AG04450 (cell line): ENCODE results near the gene MSH3. TPM values are rescaled to one million over a fixed set of nuclear protein-coding genes. Genes with fewer than 3 reads are reported as not detected.

Experiments used
- CTCF ChIA-PET: fragments of 300-600, 350-600 bp; formaldehyde crosslinking; extraction: SDS; loops from one replicate; lab custom pipeline; 2022; ENCODE audit warnings: antibody characterized with exemption, inconsistent platforms; lab: Charles Lee
- POLR2A ChIA-PET: fragments of 350-600 bp; formaldehyde crosslinking; extraction: SDS; loops from one replicate; lab custom pipeline; 2021; ENCODE audit warnings: antibody characterized with exemption, inconsistent platforms; lab: Yijun Ruan, JAX
- DNase-seq: peaks from one replicate; pipeline ENCODE4 v3.0.0-alpha.2; 2011; ENCODE audit warnings: low read depth, low spot score
- H3K27ac ChIP-seq: one replicate; pipeline ENCODE4 v1.5.1; 2012; ENCODE audit warnings: low read depth, low read length, control low read depth
- H3K27me3 ChIP-seq: one replicate; pipeline ENCODE4 v1.6.0; 2012; ENCODE audit warnings: low read length; ENCODE audit not compliant: control insufficient read depth, insufficient read depth
- H3K4me3 ChIP-seq: 2 replicates; pipeline ENCODE4 v1.5.1; 2011; ENCODE audit warnings: mild to moderate bottlenecking, low read depth, low read length, control low read depth
- H3K9me3 ChIP-seq: 2 replicates; pipeline ENCODE4 v1.5.1; 2012; ENCODE audit warnings: low read length; ENCODE audit not compliant: control insufficient read depth, insufficient read depth
- polyA plus RNA-seq: library from polyadenylated mRNA; depleted of rRNA; stranded (reverse); fragments of >200 nt; gene quantifications from 2 replicates; pipeline ENCODE4 v1.2.3, GENCODE V29; 2011
- TF ChIP-seq, protein P1 (sequence below): IDR thresholded peaks from 2 replicates; pipeline ENCODE4 v1.5.1; 2011; ENCODE audit warnings: low read depth, low read length, control low read depth, inconsistent platforms

Gene MSH3
- polyA plus RNA-seq, 1 experiment: 10.8 TPM

DNA sequence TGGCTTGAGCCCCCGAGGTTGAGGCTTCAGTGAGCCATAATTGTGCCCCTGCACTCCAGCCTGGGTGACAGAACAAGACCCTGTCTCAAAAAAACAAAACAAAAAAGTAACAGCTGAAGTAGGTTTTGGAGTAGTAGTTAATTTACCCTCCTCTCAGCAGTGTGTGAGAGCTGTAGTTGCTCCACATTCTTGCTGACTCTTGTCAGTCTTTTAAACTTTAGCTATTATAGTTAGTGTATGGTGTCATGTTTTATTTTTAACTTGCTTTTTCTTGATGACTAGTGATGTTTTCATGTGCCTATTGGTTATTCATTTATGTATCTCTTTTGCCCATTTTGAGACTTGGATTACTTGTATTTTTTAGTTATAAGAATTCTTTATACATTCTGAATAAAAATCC lies 53.2 kb downstream of the MSH3 start:
- ChIA-PET CTCF (interaction anchor here (0.6 kb wide), 1 partner anchor 589 kb away, joined by 4 read pairs; no protein-coding TSS in a partner anchor), POLR2A (no interaction called here)
- TF ChIP-seq, protein P1, sequence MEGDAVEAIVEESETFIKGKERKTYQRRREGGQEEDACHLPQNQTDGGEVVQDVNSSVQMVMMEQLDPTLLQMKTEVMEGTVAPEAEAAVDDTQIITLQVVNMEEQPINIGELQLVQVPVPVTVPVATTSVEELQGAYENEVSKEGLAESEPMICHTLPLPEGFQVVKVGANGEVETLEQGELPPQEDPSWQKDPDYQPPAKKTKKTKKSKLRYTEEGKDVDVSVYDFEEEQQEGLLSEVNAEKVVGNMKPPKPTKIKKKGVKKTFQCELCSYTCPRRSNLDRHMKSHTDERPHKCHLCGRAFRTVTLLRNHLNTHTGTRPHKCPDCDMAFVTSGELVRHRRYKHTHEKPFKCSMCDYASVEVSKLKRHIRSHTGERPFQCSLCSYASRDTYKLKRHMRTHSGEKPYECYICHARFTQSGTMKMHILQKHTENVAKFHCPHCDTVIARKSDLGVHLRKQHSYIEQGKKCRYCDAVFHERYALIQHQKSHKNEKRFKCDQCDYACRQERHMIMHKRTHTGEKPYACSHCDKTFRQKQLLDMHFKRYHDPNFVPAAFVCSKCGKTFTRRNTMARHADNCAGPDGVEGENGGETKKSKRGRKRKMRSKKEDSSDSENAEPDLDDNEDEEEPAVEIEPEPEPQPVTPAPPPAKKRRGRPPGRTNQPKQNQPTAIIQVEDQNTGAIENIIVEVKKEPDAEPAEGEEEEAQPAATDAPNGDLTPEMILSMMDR: no peak
- Histone ChIP-seq H3K9me3 (no peaks in the 10 kb centered on the region), H3K27me3 (no peaks in the 10 kb centered on the region), H3K27ac (no peak overlapping the region), H3K4me3 (no peak overlapping the region)
- DNase-seq: no peak

DNA sequence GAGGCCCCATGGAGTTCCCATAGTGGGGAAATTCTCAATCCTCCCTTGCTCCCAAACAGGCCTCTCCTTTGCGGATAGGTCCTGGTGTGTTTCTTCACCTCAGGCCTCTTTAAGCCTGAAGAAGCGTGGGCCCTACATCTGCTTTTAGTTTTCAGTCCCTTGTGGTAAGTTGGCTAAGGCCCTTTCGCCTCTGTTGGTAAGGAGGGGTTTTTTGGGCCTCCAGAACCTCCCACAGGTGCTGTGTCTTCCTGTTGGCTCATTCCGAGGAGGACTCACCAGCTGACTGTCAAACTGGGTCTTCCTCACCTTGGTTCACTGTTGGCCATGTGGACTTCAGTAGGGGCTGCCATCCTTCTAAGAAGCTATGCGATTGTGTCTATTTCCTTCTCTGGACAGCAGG lies 56.8 kb downstream of the MSH3 start:
- Histone ChIP-seq H3K9me3 (no peaks in the 10 kb centered on the region), H3K27ac (no peak overlapping the region), H3K27me3 (no peaks in the 10 kb centered on the region), H3K4me3 (no peak overlapping the region)
- TF ChIP-seq, protein P1: no peak
- DNase-seq: no peak
- POLR2A ChIA-PET: no interaction called here
- CTCF ChIA-PET: interaction anchor here (0.6 to 4.3 kb wide), 9 partner anchors 17 to 489 kb away, joined by 3 to 41 read pairs (median 4); no protein-coding TSS in a partner anchor

DNA sequence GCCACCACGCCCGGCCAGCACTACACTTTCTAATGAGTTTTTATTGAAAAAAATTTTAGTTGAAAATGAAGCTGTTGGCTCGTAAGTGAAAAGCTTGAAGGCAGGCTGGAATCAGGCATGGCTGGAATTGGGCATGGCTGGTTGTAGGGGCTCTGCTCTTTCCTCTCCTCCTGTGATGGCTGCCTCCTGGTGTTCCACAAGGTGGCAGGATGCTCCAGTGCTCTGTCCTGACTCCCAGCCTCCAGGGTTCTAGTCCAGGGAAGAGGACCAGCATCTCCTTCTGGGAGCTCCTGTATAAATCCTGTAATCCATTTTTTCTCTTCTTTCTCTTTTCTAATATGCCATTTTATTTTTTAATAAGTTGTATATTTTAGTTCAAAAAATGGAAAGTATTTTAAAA lies 57.5 kb downstream of the MSH3 start:
- DNase-seq: no peak
- no peak overlapping the region for H3K27ac ChIP-seq
- TF ChIP-seq, protein P1: peak; percentile 68
- no peaks in the 10 kb centered on the region for H3K27me3 ChIP-seq
- no peak overlapping the region for H3K4me3 ChIP-seq
- no peaks in the 10 kb centered on the region for H3K9me3 ChIP-seq
- ChIA-PET CTCF (interaction anchor here (0.6 to 4.3 kb wide), 13 partner anchors 14 to 587 kb away, joined by 3 to 41 read pairs (median 3); no protein-coding TSS in a partner anchor), POLR2A (no interaction called here)

DNA sequence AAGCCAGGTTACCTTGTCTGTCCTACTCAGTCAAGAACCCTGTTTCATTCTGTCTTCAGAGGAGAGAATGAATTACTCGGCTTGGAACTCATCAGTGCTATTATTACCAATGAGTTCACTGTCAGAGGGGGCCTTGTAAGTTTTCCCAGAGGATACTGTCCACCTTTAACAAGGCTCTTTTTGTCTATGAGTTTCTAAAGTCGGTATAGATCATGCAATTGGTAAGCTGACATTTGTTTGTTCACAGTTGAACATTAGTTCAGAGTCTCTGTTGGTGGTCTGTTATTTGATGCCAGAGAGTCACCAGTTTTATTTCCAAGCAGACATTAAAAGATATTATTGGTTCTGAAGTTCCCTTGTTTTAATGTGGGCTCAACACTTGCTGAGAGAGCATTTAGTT lies 58.5 kb downstream of the MSH3 start:
- TF ChIP-seq, protein P1: no peak
- no peaks in the 10 kb centered on the region for H3K27me3 ChIP-seq
- DNase-seq: no peak
- no peak overlapping the region for H3K4me3 ChIP-seq
- CTCF ChIA-PET: no interaction called here
- no peak overlapping the region for H3K27ac ChIP-seq
- POLR2A ChIA-PET: no interaction called here
- H3K9me3 ChIP-seq: no peaks in the 10 kb centered on the region

DNA sequence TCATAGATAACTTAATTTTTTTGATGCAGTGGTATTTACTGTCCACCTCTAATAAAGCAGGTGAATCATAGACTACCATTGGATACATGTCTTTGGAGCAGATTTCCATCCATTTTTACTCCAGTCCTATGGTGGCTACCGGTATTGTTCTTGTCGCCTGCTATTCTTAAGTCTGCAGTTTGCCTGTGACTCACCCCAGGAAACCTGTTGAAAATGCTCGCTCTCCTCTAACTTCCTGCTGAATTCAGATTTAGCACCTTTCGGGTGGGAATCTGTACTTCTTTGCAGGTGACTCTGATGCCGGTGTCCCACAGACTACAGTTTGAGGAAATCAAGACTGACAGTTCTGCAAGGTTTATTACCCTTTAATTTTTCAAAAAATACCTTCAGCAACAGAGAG lies 59.2 kb downstream of the MSH3 start:
- no peaks in the 10 kb centered on the region for H3K27me3 ChIP-seq
- H3K4me3 ChIP-seq: no peak overlapping the region
- H3K9me3 ChIP-seq: no peaks in the 10 kb centered on the region
- ChIA-PET POLR2A (no interaction called here), CTCF (no interaction called here)
- DNase-seq: no peak
- TF ChIP-seq, protein P1: no peak
- H3K27ac ChIP-seq: no peak overlapping the region
